Activated CD4-positive, alpha-beta memory T cell treated with anti-CD3 and anti-CD28 coated beads, Interleukin-2, amount 10 ng/mL, durations not matched to agents 7 days and 5 days (primary cell): Measurements from ENCODE around the gene MYCBPAP. TPM values are rescaled to one million over a fixed set of nuclear protein-coding genes. Genes with fewer than 3 reads are reported as not detected.

Source experiments
- CTCF ChIA-PET: fragments of 350-600 bp; sonication (Branson Sonifier 250); formaldehyde crosslinking; loops from one replicate; lab custom pipeline; 2021; ENCODE audit warnings: antibody characterized with exemption, inconsistent platforms; lab: Charles Lee
- POLR2A ChIA-PET: fragments of 350-600 bp; sonication (Branson Sonifier 250); formaldehyde crosslinking; loops from one replicate; lab custom pipeline; 2021; ENCODE audit warnings: antibody characterized with exemption; lab: Charles Lee
- DNase-seq: peaks from one replicate; pipeline ENCODE4 v3.0.0-alpha.2; 2020
- H3K27ac Mint-ChIP-seq: one replicate; pipeline ENCODE4 v1.8.0; 2021; ENCODE audit warnings: mild to moderate bottlenecking, mixed read lengths
- H3K27me3 Mint-ChIP-seq: one replicate; pipeline ENCODE4 v1.8.0; 2021; ENCODE audit warnings: mixed read lengths
- H3K36me3 Mint-ChIP-seq: one replicate; pipeline ENCODE4 v1.8.0; 2021; ENCODE audit warnings: low read depth, mixed read lengths
- H3K4me1 Mint-ChIP-seq: one replicate; pipeline ENCODE4 v1.8.0; 2021; ENCODE audit warnings: mixed read lengths
- H3K4me3 Mint-ChIP-seq: one replicate; pipeline ENCODE4 v1.8.0; 2021; ENCODE audit warnings: mild to moderate bottlenecking, mixed read lengths
- H3K9me3 Mint-ChIP-seq: one replicate; pipeline ENCODE4 v1.8.0; 2021; ENCODE audit warnings: mixed read lengths
- total RNA-seq, 2 experiments: library from RNA; stranded (reverse); gene quantifications; one replicate each; pipeline ENCODE4 v1.2.3, GENCODE V29; 2021

Gene MYCBPAP
- total RNA-seq, 2 experiments from 2014 or later: 13.4 to 15.2 TPM

DNA sequence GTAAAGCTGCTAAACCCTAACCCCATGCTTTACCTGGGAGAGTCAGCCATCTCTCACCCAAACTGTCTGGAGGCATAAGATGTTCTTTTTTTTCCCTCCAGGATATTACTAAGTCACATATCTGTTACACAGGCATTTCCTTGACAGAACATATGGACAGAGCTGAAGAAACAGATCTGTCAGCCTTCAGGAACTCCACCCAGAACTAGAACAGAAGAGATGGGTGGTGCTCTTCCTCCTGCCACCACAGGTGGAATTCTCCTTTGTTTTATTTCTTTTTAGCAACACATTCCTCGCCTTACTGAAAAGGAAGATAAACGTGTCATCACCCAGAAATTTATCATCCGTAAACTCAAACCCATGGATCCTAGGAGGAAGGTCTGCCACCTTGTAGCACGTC, 8.8 kb downstream of the MYCBPAP start:
- H3K27ac Mint-ChIP-seq: no peak overlapping the region
- no peaks in the 10 kb centered on the region for H3K9me3 Mint-ChIP-seq
- peaks cover 16% of the 10 kb centered on the region for H3K4me1 Mint-ChIP-seq
- no peaks in the 10 kb centered on the region for H3K27me3 Mint-ChIP-seq
- CTCF ChIA-PET: interaction anchor here (1.3 kb wide), 1 partner anchor 38 kb away, joined by 4 read pairs; the partner anchor contains the start of gene RSAD1
- DNase-seq: no peak
- POLR2A ChIA-PET: interaction anchor here (1.2 kb wide), 1 partner anchor 24 kb away, joined by 3 read pairs; no protein-coding TSS in a partner anchor
- no peak overlapping the region for H3K4me3 Mint-ChIP-seq
- no peaks in the 10 kb centered on the region for H3K36me3 Mint-ChIP-seq

GRCh38 chr17:50517504-50518383, 9.5 kb downstream of the MYCBPAP start:
- Mint-ChIP-seq H3K9me3 (no peaks in the 10 kb centered on the region), H3K4me1 (peaks cover 12% of the 10 kb centered on the region), H3K27ac (no peak overlapping the region), H3K36me3 (no peaks in the 10 kb centered on the region), H3K27me3 (no peaks in the 10 kb centered on the region), H3K4me3 (no peak overlapping the region)
- CTCF ChIA-PET: no interaction called here
- POLR2A ChIA-PET: interaction anchor here (1.2 kb wide), 1 partner anchor 24 kb away, joined by 3 read pairs; no protein-coding TSS in a partner anchor
- DNase-seq: no peak

DNA sequence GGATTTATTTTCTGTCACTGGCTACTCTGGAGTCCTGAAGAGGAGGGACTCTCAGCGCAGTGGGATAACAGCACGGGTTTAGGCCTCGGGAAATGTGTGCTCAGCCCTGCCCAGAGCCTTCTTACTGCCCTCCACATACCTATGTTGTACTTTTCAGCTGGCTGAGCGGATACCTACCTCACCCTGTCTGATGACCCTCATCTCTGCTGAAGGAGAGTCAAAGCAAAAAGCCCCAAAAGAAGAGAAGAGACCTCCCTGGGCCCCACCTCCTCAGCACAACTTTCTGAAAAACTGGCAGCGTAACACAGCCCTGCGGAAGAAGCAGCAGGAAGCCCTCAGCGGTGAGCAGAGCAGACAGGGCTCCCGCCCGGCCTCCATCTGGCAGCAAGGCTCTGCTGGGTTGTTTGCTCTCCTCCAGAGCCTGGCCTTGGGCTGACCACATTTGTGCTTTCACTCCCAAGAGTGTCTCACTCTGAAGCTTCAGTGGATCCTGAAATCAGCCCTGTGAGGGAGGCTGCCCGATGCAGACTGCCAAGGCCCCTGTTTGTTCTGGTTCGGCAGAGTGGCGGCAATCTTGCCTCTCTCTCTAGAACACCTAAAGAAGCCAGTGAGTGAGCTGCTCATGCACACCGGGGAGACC, 10.3 kb downstream of the MYCBPAP start:
- peaks cover 12% of the 10 kb centered on the region for H3K4me1 Mint-ChIP-seq

DNA sequence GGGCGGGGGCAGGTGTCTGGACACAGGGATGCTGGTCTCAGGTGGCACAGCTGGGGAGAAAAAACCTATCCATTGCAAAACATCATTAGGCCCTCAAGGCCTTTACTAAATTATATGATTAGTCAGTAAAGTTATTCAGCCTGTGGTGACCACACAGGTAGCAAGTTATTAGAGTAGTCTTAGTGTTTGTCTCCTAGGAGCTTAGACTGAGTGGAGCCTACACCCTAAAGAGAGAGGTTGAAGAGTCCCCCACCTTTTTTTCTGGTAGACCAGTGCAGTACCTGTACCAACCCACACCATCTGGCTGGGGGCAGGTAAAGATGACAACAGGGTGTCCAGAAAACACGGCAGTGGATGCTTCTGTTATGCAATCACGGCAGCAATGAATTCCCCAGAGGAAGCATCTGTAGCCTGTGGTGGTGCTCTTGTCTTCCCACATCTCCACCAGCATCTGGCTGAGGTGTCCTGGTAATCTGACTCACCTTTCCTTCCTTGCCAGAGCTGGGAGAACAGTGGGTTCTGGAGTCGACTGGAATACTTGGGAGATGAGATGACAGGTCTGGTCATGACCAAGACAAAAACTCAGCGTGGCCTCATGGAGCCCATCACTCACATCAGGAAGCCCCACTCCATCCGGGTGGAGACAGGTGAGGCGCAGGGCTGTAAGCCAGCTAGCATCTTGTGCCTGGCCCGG, 11.0 kb downstream of the MYCBPAP start:
- ChIA-PET CTCF (interaction anchor here (1.0 kb wide), 1 partner anchor 23 kb away, joined by 4 read pairs; no protein-coding TSS in a partner anchor), POLR2A (interaction anchor here (1.5 kb wide), 1 partner anchor 12 kb away, joined by 3 read pairs; no protein-coding TSS in a partner anchor)

More for the DNA sequence above, 10.3 kb downstream of the MYCBPAP start:
- DNase-seq: no peak
- H3K27ac Mint-ChIP-seq: no peak overlapping the region
- ChIA-PET CTCF (interaction anchor here (1.0 kb wide), 1 partner anchor 24 kb away, joined by 4 read pairs; no protein-coding TSS in a partner anchor), POLR2A (interaction anchor here (1.5 kb wide), 1 partner anchor 11 kb away, joined by 3 read pairs; no protein-coding TSS in a partner anchor)
- H3K27me3 Mint-ChIP-seq: no peaks in the 10 kb centered on the region
- no peaks in the 10 kb centered on the region for H3K36me3 Mint-ChIP-seq
- no peak overlapping the region for H3K4me3 Mint-ChIP-seq
- no peaks in the 10 kb centered on the region for H3K9me3 Mint-ChIP-seq

GRCh38 chr17:50520483-50520882, 12.2 kb downstream of the MYCBPAP start:
- H3K27ac Mint-ChIP-seq: no peak overlapping the region

More for the DNA sequence above, 11.0 kb downstream of the MYCBPAP start:
- no peak for DNase-seq
- Mint-ChIP-seq H3K27ac (no peak overlapping the region), H3K4me1 (peaks cover 12% of the 10 kb centered on the region), H3K27me3 (no peaks in the 10 kb centered on the region), H3K4me3 (no peak overlapping the region), H3K36me3 (no peaks in the 10 kb centered on the region), H3K9me3 (no peaks in the 10 kb centered on the region)

GRCh38 chr17:50521514-50521913, 13.3 kb downstream of the MYCBPAP start:
- CTCF ChIA-PET: interaction anchor here (0.8 kb wide), 1 partner anchor 261 kb away, joined by 5 read pairs; no protein-coding TSS in a partner anchor
- no peak for DNase-seq
- POLR2A ChIA-PET: no interaction called here
- Mint-ChIP-seq H3K27me3 (no peaks in the 10 kb centered on the region), H3K4me1 (peaks cover 10% of the 10 kb centered on the region), H3K9me3 (no peaks in the 10 kb centered on the region), H3K36me3 (no peaks in the 10 kb centered on the region), H3K27ac (no peak overlapping the region), H3K4me3 (no peak overlapping the region)

More at GRCh38 chr17:50520483-50520882, 12.2 kb downstream of the MYCBPAP start:
- POLR2A ChIA-PET: interaction anchor here (1.6 kb wide), 1 partner anchor 11 kb away, joined by 4 read pairs; no protein-coding TSS in a partner anchor
- no peak for DNase-seq
- Mint-ChIP-seq H3K36me3 (no peaks in the 10 kb centered on the region), H3K27me3 (no peaks in the 10 kb centered on the region), H3K4me3 (no peak overlapping the region), H3K9me3 (no peaks in the 10 kb centered on the region), H3K4me1 (peaks cover 12% of the 10 kb centered on the region)
- CTCF ChIA-PET: interaction anchor here (1.6 kb wide), 1 partner anchor 19 kb away, joined by 4 read pairs; no protein-coding TSS in a partner anchor

GRCh38 chr17:50522766-50523165, 14.5 kb downstream of the MYCBPAP start:
- no peaks in the 10 kb centered on the region for H3K27me3 Mint-ChIP-seq
- no peak overlapping the region for H3K4me3 Mint-ChIP-seq
- no peaks in the 10 kb centered on the region for H3K36me3 Mint-ChIP-seq
- no peak overlapping the region for H3K27ac Mint-ChIP-seq
- ChIA-PET POLR2A (no interaction called here), CTCF (no interaction called here)
- H3K4me1 Mint-ChIP-seq: no peaks in the 10 kb centered on the region
- no peak for DNase-seq
- H3K9me3 Mint-ChIP-seq: no peaks in the 10 kb centered on the region

- no peaks in the 10 kb centered on the region for H3K9me3 Mint-ChIP-seq
- POLR2A ChIA-PET: no interaction called here
These were observed 15.0 kb downstream of the MYCBPAP start for GRCh38 chr17:50523208-50523607.

GRCh38 chr17:50524838-50525237, 16.6 kb downstream of the MYCBPAP start:
- no peak overlapping the region for H3K27ac Mint-ChIP-seq

More at GRCh38 chr17:50523208-50523607, 15.0 kb downstream of the MYCBPAP start:
- no peaks in the 10 kb centered on the region for H3K4me1 Mint-ChIP-seq
- DNase-seq: no peak
- CTCF ChIA-PET: no interaction called here
- H3K27me3 Mint-ChIP-seq: no peaks in the 10 kb centered on the region
- no peak overlapping the region for H3K27ac Mint-ChIP-seq
- no peaks in the 10 kb centered on the region for H3K36me3 Mint-ChIP-seq
- no peak overlapping the region for H3K4me3 Mint-ChIP-seq

GRCh38 chr17:50527155-50527762, 19.0 kb downstream of the MYCBPAP start:
- Mint-ChIP-seq H3K9me3 (no peaks in the 10 kb centered on the region), H3K4me3 (no peak overlapping the region), H3K36me3 (no peaks in the 10 kb centered on the region), H3K27me3 (peaks cover 26% of the 10 kb centered on the region), H3K27ac (no peak overlapping the region), H3K4me1 (no peaks in the 10 kb centered on the region)
- POLR2A ChIA-PET: no interaction called here
- no peak for DNase-seq
- CTCF ChIA-PET: interaction anchor here (0.6 to 1.0 kb wide), 3 partner anchors 26 to 31 kb away, joined by 3 read pairs; no protein-coding TSS in a partner anchor

More at GRCh38 chr17:50524838-50525237, 16.6 kb downstream of the MYCBPAP start:
- POLR2A ChIA-PET: no interaction called here
- H3K27me3 Mint-ChIP-seq: peaks cover 8% of the 10 kb centered on the region
- H3K4me1 Mint-ChIP-seq: no peaks in the 10 kb centered on the region
- CTCF ChIA-PET: no interaction called here
- DNase-seq: no peak
- no peaks in the 10 kb centered on the region for H3K9me3 Mint-ChIP-seq
- no peak overlapping the region for H3K4me3 Mint-ChIP-seq
- no peaks in the 10 kb centered on the region for H3K36me3 Mint-ChIP-seq

- Mint-ChIP-seq H3K27ac (no peak overlapping the region), H3K27me3 (peaks cover 32% of the 10 kb centered on the region), H3K4me1 (no peaks in the 10 kb centered on the region), H3K4me3 (no peak overlapping the region), H3K36me3 (no peaks in the 10 kb centered on the region), H3K9me3 (no peaks in the 10 kb centered on the region)
- ChIA-PET POLR2A (no interaction called here), CTCF (interaction anchor here (1.0 kb wide), 1 partner anchor 27 kb away, joined by 3 read pairs; no protein-coding TSS in a partner anchor)
- no peak for DNase-seq
These were observed 19.8 kb downstream of the MYCBPAP start for GRCh38 chr17:50527949-50528474.
